Activated T-cell treated with anti-CD3 and anti-CD28 coated beads, Interleukin-2, amount 50 U/mL, for 4 hours (primary cell): ENCODE data around the gene GH2. TPM values are rescaled to one million over a fixed set of nuclear protein-coding genes. Genes with fewer than 3 reads are reported as not detected.
"Not testable (repeated sequence)": the region's sequence is repeated elsewhere in the genome, so short reads cannot be mapped to it uniquely, and the experiment has no call there.

Experiments used
- ATAC-seq, 2 donors: fragments of 200-7000 bp; cut with Tn5 transposase; one replicate each; pipeline ENCODE4 v1.10.0; 2021
- DNase-seq: peaks from one replicate; pipeline ENCODE4 v3.0.0-alpha.2; 2020
- H3K27me3 Mint-ChIP-seq: one replicate; pipeline ENCODE4 v1.8.0; 2021; ENCODE audit warnings: low read depth, mixed read lengths
- H3K36me3 Mint-ChIP-seq: one replicate; pipeline ENCODE4 v1.8.0; 2022; ENCODE audit warnings: mixed read lengths; ENCODE audit not compliant: insufficient read depth
- H3K4me1 Mint-ChIP-seq: one replicate; pipeline ENCODE4 v1.8.0; 2021; ENCODE audit warnings: low read depth, mixed read lengths
- H3K4me3 Mint-ChIP-seq: one replicate; pipeline ENCODE4 v1.8.0; 2021; ENCODE audit warnings: mild to moderate bottlenecking, moderate library complexity, mixed read lengths
- H3K9me3 Mint-ChIP-seq: one replicate; pipeline ENCODE4 v1.8.0; 2021; ENCODE audit warnings: mixed read lengths
- total RNA-seq, 3 donors: library from RNA; stranded (reverse); gene quantifications; one replicate each; pipeline ENCODE4 v1.2.1, GENCODE V29; 2021

The GH2 gene
- total RNA-seq, 3 donors from 2014 or later: not detected

DNA sequence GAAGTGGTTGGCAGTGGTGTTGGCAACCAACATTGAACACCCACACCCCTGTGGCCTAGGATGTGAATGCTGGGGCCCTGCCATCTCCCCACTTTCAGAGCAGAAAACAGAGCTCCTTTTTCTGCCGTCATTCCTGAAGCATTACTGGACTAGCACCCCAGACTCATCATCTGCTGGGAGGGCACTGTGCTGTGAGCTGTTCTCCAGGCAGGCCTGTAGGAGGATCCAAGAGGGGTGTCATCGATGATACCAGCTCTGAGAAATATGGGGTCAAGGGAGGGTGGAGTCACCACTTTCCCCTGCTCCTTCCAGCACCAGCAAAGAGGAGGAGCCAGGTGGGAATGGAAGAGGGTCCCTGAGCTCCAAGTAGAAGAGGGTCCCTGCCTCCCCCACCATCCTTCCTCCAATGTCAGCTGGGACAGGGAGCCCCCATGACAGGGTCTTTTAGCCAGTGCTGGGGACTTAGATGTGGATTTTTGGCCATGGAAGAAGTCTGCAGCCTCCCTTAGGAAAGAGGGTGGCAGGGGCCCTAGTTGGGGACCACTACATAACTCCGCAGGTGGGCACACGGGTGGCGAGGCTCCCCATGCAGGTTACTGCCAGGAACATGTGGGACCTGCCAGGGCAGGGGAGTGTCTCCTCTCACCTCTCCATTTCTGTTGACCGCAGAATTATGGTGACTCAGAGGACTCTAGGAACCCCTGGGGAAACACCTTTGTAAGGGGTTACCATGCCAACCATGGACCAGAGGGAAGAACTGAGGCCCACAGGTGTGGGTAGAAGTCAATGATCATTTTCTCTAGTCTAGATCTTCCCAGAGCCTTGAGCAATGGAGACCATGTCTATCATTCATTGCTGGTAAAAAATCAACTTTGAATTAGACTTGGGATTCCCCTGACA lies 17.4 kb upstream of the GH2 start:
- not testable (repeated sequence) for H3K4me1 Mint-ChIP-seq, H3K27me3 Mint-ChIP-seq, H3K9me3 Mint-ChIP-seq, H3K36me3 Mint-ChIP-seq, H3K4me3 Mint-ChIP-seq
- DNase-seq (peak; percentile 19), ATAC-seq (peak in 1 of 2 donors; percentile 78)

DNA sequence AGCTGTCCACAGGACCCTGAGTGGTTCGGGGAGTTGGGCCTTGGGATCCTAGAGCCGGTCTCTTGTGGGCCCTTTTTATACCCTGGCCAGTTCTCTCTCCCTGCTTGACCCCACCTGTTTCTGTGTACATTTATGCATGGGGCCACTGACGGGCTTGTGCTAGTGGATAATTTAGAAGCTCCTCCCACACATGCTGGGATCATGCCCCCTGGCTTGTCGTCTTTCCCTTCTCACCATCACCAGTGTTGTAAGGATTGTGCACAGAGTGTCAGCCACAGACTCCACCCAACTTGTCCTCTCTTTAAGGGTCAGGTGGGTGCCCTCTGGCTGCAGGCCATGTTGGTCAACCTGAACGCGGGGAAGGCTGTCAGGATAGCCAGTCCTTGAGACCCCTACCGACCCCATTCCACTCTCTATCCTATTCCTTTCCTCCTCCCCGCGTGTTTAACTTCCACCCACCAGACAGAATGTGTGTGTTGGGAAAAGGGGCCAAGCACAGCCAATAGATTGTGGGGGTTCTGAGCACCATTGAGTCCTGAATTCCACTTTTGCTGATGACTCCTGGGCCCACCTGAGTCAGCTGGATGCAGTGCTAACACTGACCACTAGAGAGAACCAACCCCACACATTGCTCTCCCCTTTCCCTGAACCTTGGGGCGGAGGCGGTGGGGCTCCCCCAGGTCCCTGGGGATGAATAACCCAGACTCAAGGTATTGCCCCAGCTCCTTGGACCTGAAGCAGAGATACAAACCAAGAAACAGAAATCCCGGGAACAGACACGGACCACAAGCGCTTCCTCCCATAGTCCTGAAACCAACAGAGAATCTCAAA lies 15.0 kb upstream of the GH2 start, which contains the start of gene CSH1:
Gene CSH1, minus strand, starts transcription at position 51 of the 831 bp plus-strand sequence. CDS start 63 bp downstream, outside the sequence.
- not testable (repeated sequence) for H3K4me3 Mint-ChIP-seq, H3K36me3 Mint-ChIP-seq, DNase-seq, H3K9me3 Mint-ChIP-seq, H3K4me1 Mint-ChIP-seq, H3K27me3 Mint-ChIP-seq
- peak in 1 of 2 donors; percentile 27 for ATAC-seq

DNA sequence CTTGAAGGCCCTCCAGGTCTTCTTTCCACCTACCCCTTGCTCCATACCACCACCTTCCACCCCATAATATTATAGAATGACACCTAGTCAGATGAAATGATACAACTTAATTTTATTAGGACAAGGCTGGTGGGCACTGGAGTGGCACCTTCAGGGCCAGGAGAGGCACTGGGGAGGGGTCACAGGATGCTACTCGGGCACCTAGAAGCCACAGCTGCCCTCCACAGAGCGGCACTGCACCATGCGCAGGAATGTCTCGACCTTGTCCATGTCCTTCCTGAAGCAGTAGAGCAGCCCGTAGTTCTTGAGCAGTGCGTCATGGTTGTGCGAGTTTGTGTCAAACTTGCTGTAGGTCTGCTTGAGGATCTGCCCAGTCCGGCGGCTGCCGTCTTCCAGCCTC lies 13.1 kb upstream of the GH2 start:
- not testable (repeated sequence) for H3K36me3 Mint-ChIP-seq, H3K9me3 Mint-ChIP-seq, H3K4me3 Mint-ChIP-seq, DNase-seq, H3K27me3 Mint-ChIP-seq, H3K4me1 Mint-ChIP-seq, ATAC-seq

DNA sequence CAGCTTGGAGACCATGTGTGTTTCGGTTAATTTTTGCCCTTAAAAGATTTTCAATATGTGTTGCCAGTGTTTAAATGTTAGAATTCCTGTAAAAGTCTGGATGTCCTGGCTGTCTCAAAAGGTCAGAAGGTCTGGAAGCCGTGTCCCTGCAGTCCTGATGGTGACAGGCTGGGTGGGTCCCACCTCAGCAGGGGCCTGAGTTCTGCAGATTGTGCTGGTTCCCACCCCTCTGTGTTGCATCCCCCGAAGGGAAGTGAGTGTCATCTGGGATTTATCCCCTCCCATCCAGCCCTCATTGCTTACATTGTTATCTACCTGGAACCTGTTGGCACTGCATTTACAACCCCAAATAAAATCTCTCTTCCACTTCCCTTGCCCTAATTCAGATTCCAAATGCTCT lies 12.3 kb upstream of the GH2 start:
- H3K27me3 Mint-ChIP-seq, ATAC-seq, H3K36me3 Mint-ChIP-seq, H3K4me1 Mint-ChIP-seq, DNase-seq, H3K9me3 Mint-ChIP-seq, H3K4me3 Mint-ChIP-seq: not testable (repeated sequence)

DNA sequence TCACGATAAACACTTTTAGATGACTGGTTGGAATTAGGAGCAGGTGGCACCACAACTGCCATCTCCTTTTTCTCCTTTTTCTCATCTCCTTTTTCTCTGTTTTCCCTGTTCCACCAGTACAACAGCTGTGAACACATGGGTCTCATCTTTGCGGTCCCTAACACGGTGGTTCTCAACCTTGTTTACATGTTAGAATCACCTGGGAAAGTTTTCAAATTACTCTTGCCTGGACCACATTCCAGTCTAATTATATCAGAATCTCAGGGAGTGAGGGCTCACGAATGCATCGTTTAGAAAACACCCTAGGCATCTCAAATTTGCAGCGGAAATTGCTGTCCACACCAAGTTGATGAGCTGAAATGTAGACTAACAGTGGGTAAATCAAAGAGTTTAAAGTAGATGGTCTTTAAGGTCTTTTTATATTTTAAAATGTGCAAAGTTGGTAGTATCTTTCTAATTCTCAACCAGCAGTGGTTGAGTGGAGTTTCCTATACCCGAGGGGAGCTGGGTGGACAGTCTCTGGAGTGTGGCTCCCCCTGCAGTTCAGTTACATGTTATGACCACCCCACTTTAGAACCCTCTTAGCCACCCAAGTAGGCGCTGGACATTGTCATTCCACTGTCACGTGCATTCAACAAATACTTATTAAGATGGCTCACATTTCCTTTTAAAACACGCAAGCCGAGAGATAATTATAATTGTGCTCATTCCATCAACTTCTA lies 10.7 kb upstream of the GH2 start:
- ATAC-seq, H3K4me3 Mint-ChIP-seq, H3K4me1 Mint-ChIP-seq, H3K36me3 Mint-ChIP-seq, H3K9me3 Mint-ChIP-seq, H3K27me3 Mint-ChIP-seq, DNase-seq: not testable (repeated sequence)

DNA sequence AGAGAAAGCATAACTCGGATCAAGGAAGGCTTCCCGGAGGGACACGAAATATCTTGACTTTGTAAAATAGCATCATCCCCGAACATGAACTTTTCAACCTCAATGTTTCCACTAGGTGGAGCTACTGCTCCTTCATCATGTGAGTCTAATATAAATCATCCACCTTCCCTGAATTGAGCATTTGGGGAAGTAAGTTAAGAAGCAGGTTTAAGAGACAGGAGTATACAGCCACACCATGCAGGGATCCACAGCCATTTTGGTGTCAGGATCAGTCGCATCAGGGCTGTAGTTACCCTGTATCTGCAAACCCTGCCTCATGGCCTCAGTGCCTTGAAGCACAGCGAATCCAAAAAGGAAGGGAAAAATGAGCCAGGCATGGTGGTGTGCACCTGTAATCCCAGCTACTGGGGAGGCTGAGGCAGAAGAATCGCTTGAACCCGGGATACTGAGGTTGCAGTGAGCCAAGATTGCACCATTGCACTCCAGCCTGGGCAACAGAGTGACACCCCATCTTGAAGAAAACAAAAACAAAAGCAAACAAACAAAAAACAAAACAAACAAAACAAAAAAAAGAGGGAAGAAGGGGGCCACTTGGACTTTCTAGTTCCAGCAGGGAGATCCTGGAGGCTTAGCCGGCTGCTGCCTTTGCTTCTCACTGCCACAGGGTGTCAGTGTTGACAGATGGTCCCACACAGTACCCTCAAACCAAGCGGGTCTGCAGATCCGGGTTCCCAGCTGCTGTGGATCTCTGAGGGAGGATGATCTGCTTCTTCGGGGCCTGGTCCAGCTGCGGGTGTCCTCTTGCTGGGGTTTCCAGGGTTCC lies 7.5 kb upstream of the GH2 start:
- H3K9me3 Mint-ChIP-seq, H3K36me3 Mint-ChIP-seq, H3K27me3 Mint-ChIP-seq, DNase-seq, H3K4me3 Mint-ChIP-seq, H3K4me1 Mint-ChIP-seq: not testable (repeated sequence)
- peak; percentile 70 to 74 for ATAC-seq

DNA sequence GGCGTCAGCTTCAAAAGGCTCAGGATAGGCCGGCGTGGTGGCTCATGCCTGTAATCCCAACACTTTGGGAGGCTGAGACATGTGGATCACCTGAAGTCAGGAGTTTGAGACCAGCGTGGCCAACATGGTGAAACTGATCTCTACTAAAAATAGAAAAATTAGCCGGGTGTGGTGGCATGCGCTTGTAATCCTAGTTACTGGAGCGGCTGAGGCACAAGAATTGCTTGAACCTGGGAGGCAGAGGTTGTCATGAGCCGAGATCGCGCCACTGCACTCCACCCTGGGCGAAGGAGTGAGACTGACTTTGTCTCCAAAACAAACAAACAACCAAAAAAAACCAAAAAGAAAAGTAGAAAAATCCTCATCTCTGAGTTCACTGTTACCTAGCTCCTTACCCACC lies 3.4 kb upstream of the GH2 start:
- DNase-seq, H3K36me3 Mint-ChIP-seq, H3K4me3 Mint-ChIP-seq, ATAC-seq, H3K9me3 Mint-ChIP-seq, H3K4me1 Mint-ChIP-seq, H3K27me3 Mint-ChIP-seq: not testable (repeated sequence)

DNA sequence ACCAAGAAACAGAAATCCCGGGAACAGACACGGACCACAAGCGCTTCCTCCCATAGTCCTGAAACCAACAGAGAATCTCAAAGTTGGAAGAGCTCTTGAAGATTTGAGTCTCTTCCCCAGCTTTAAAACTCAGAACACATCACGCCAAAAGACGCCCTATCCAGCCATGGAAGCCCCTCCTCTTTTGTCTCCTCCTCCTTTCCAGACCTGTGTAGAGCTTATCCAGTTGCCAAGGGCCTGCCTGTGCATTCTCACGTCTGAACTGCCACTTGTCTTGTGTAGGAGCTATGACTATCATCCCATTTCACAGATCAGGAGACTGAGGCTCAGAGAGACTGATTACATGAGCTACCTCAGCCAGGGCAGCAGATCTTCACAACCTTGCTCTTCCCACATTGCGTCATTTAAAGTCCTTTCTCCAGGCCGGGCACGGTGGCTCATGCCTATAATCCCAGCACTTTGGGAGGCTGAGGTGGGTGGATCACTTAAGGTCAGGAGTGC lies 932 bp upstream of the GH2 start:
- H3K4me3 Mint-ChIP-seq, H3K4me1 Mint-ChIP-seq, DNase-seq, H3K27me3 Mint-ChIP-seq, ATAC-seq, H3K36me3 Mint-ChIP-seq, H3K9me3 Mint-ChIP-seq: not testable (repeated sequence)

DNA sequence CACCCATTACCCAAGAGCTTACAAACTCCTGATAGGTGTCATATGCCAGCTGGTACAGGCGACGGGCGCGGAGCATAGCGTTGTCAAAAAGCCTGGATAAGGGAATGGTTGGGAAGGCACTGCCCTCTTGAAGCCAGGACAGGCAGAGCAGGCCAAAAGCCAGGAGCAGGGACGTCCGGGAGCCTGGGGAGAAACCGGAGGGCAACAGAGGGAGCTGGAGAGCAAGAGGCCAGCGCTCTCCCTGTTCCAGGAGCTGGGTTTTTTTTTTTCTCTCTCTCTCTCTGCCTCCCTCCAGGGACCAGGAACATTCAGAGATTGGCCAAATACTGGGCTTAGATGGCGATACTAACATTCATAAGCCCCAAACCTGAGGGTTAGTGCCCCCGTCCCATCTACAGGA lies 407 bp downstream of the GH2 start:
- not testable (repeated sequence) for H3K36me3 Mint-ChIP-seq, H3K27me3 Mint-ChIP-seq, DNase-seq, H3K4me1 Mint-ChIP-seq, ATAC-seq, H3K4me3 Mint-ChIP-seq, H3K9me3 Mint-ChIP-seq

DNA sequence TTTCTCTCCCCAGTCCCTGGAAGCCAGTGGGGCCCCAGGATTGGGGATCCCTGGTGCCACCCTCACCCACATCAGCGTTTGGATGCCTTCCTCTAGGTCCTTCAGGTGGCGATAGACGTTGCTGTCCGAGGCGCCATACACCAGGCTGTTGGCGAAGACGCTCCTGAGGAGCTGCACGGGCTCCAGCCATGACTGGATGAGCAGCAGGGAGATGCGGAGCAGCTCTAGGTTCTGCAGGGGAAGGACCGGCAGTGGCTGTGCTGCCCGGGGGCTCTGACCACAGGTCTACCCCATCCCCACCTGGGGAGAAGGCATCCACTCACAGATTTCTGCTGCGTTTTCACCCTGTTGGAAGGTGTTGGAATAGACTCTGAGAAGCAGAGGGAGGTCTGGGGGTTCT lies 1.0 kb downstream of the GH2 start:
- no peak for ATAC-seq
- H3K4me1 Mint-ChIP-seq: peaks cover 2% of the 10 kb centered on the region
- DNase-seq: no peak
- no peak overlapping the region for H3K4me3 Mint-ChIP-seq
- H3K36me3 Mint-ChIP-seq: no peaks in the 10 kb centered on the region
- H3K9me3 Mint-ChIP-seq: no peaks in the 10 kb centered on the region
- no peaks in the 10 kb centered on the region for H3K27me3 Mint-ChIP-seq

DNA sequence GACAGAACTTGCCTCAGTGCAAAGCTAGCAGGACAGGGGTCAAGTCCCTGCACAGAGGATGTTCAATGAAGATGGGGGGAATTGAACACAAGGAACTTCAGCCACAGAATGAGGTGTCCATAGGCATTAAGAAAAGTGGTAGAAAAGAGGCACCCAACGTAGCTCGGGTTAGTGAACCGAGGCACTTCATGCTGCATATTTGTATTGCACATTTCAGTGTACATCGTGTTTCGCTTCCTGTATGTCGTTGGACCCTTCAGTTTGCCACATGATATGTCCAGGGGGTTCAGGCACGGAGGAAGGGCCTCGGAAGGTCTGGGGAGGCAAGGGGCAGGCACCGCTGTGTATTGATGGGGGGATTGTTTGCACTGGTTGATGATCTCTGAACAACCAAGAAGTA lies 3.3 kb downstream of the GH2 start:
- H3K4me3 Mint-ChIP-seq, H3K27me3 Mint-ChIP-seq, H3K9me3 Mint-ChIP-seq, H3K4me1 Mint-ChIP-seq, ATAC-seq, H3K36me3 Mint-ChIP-seq, DNase-seq: not testable (repeated sequence)

DNA sequence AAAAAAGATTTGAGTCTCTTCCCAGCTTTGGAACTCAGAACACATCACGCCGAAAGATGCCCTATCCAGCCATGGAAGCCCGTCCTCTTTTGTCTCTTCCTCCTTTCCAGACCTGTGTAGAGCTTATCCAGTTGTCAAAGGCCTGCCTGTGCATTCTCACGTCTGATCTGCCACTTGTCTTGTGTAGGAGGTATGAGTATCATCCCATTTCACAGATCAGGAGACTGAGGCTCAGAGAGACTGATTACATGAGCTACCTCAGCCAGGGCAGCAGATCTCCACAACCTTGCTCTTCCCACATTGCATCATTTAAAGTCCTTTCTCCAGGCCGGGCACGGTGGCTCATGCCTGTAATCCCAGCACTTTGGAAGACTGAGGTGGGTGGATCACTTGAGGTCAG lies 7.1 kb downstream of the GH2 start:
- not testable (repeated sequence) for H3K4me1 Mint-ChIP-seq, H3K36me3 Mint-ChIP-seq, DNase-seq, H3K4me3 Mint-ChIP-seq, H3K9me3 Mint-ChIP-seq, ATAC-seq, H3K27me3 Mint-ChIP-seq

DNA sequence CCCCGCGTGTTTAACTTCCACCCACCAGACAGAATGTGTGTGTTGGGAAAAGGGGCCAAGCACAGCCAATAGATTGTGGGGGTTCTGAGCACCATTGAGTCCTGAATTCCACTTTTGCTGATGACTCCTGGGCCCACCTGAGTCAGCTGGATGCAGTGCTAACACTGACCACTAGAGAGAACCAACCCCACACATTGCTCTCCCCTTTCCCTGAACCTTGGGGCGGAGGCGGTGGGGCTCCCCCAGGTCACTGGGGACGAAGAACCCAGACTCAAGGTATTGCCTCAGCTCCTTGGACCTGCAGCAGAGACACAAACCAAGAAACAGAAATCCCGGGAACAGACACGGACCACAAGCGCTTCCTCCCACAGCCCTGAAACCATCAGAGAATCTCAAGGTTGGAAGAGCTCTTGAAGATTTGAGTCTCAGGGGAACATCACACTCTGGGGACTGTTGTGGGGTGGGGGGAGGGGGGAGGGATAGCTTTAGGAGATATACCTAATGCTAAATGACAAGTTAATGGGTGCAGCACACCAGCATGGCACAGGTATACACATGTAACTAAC lies 7.6 kb downstream of the GH2 start:
- not testable (repeated sequence) for H3K36me3 Mint-ChIP-seq, ATAC-seq, H3K27me3 Mint-ChIP-seq, DNase-seq, H3K4me1 Mint-ChIP-seq, H3K9me3 Mint-ChIP-seq, H3K4me3 Mint-ChIP-seq
